ENCODE measurements around the gene DUSP8. TPM values are rescaled to one million over a fixed set of nuclear protein-coding genes. Genes with fewer than 3 reads are reported as not detected.
"Not testable (repeated sequence)": the region's sequence is repeated elsewhere in the genome, so short reads cannot be mapped to it uniquely, and the experiment has no call there.

The DUSP8 gene
- 8.2 TPM for polyA plus RNA-seq (2013, experiment 1 of 2; ENCODE audit: insufficient read length)
- 8.6 TPM for polyA plus RNA-seq (2013, experiment 2 of 2; ENCODE audit: insufficient read length)

- peak; percentile 91 for DNase-seq
Measured at GRCh38 chr11:1572197-1573076, at the start of gene DUSP8. DUSP8 (minus strand) TSS chr11:1572271; CDS start chr11:1565826, 6,445 bp downstream.

- DNase-seq: no peak
Measured at GRCh38 chr11:1619449-1619848, 47.4 kb upstream of the DUSP8 start.

- DNase-seq: peak; percentile 34
Measured at GRCh38 chr11:1618231-1618630, 46.2 kb upstream of the DUSP8 start.

GRCh38 chr11:1608363-1608762, 36.3 kb upstream of the DUSP8 start, which contains the start of gene KRTAP5-3:
KRTAP5-3 (minus strand) TSS chr11:1608463; CDS start chr11:1608385, 78 bp downstream.
- DNase-seq: no peak

GRCh38 chr11:1607901-1608300, 35.8 kb upstream of the DUSP8 start:
- DNase-seq: not testable (repeated sequence)

GRCh38 chr11:1607156-1607845, 35.2 kb upstream of the DUSP8 start:
- DNase-seq: not testable (repeated sequence)

- not testable (repeated sequence) for DNase-seq
Measured at GRCh38 chr11:1605923-1606322, 33.9 kb upstream of the DUSP8 start.

GRCh38 chr11:1604711-1605110, 32.6 kb upstream of the DUSP8 start:
- no peak for DNase-seq

GRCh38 chr11:1604181-1604580, 32.1 kb upstream of the DUSP8 start:
- no peak for DNase-seq

- DNase-seq: no peak
Measured at GRCh38 chr11:1603629-1604028, 31.6 kb upstream of the DUSP8 start.

GRCh38 chr11:1601663-1602062, 29.6 kb upstream of the DUSP8 start:
- not testable (repeated sequence) for DNase-seq

GRCh38 chr11:1600626-1601025, 28.6 kb upstream of the DUSP8 start:
- no peak for DNase-seq

- peak; percentile 15 for DNase-seq
Measured at GRCh38 chr11:1598816-1599215, 26.7 kb upstream of the DUSP8 start.

- not testable (repeated sequence) for DNase-seq
Measured at GRCh38 chr11:1598406-1598805, 26.3 kb upstream of the DUSP8 start.

- no peak for DNase-seq
Measured at GRCh38 chr11:1597994-1598380, 25.9 kb upstream of the DUSP8 start, which contains the start of gene KRTAP5-2. KRTAP5-2 (minus strand) TSS chr11:1598294; CDS start chr11:1598250, 44 bp downstream.

- no peak for DNase-seq
Measured at GRCh38 chr11:1597331-1597993, 25.4 kb upstream of the DUSP8 start.

GRCh38 chr11:1596576-1597121, 24.6 kb upstream of the DUSP8 start:
- not testable (repeated sequence) for DNase-seq

- peak; percentile 19 for DNase-seq
Measured at GRCh38 chr11:1595994-1596575, 24.0 kb upstream of the DUSP8 start.

- no peak for DNase-seq
Measured at GRCh38 chr11:1592628-1593027, 20.6 kb upstream of the DUSP8 start.

GRCh38 chr11:1589996-1590395, 17.9 kb upstream of the DUSP8 start:
- no peak for DNase-seq

- DNase-seq: not testable (repeated sequence)
Measured at GRCh38 chr11:1589191-1589963, 17.3 kb upstream of the DUSP8 start.

All from fibroblast of skin of scalp (primary cell).